Bronchial smooth muscle cell (primary cell): ENCODE results near the gene DCTN1. TPM values are rescaled to one million over a fixed set of nuclear protein-coding genes. Genes with fewer than 3 reads are reported as not detected.

Experiments
- total RNA-seq: library from RNA; depleted of rRNA; stranded (reverse); fragments of >200 nt; gene quantifications from 2 replicates; pipeline ENCODE4 v1.2.1, GENCODE V29; 2014

DCTN1 gene
- 239 and 256 TPM in 2 replicates for total RNA-seq

DNA sequence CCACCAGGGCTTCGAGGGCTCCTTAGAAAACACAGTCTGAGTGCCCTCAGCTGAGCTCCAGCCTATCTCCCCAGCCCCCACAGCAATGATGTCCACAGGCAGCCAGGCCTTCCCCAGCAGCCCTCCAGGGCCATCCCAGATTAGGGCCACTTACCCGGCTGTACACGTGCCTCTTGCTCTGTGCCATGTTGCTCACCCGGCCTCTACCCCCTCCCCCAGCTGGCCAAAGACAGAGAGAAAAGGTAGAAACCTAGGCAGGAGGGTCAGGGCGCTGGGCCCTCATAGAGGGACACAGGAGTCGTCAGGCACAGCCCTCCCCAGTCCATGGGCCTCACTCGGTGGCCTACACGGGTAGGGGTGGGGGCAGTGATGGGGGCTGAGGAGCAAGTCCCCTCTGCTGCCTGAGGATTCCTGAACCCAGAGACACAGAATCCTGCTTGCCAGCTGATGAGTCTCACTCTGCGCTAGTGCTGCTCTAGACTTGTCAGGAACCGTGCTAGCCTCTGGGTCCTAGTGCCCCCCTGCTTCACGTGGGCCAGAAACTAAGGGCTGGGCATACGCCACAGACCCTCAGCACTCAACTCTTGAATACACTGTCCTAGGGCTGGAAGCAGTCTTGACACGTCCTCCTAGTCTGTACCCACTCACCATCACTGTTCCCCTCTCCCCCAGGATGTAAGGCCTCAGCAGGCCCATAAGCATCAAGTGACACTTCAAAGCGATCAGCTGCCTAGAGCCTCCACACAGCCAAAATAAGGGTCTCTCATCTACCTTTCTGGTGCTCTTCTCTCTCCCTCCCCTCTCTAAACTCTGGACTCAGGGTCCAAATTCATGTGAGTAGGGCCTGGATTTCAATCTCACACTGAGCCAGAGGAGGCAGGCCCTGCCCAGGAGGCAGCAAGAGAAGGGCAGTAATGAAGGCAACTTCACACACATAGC, at the start of gene DCTN1:
Gene DCTN1, minus strand, starts transcription at position 461 of the 939 bp plus-strand sequence. Its CDS starts 274 bp downstream, at position 187.

DNA sequence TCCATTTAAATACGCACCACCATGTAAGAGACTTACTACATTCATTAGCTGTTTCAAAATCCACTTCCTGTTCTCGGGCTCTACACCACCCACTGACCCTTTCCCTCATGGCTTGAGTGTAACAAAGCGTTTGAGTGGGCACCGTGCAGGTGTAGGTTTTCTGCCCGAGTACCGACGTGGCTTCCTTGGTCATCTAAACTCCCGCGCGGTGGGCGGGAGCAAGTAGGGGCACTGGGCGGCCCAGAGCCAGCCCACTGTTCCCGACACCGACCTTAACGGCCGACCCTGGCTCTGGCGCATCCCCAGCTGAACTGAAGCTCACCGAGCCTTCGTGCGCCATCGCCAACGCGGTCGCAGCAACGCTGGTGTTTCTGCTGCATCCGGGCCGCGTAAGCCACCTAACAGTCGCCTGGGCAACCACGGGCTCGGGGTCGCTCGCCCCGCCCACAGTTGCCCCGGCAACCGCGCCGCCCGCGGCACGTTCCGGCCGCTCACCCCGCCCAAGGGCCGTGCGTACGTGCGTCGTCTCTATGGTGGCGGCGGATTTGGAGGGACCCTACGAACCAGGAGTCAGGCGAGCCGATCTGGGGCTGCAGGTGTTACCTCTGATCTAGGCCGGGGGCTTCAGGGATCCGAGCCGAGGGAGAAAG, 41.2 kb upstream of the DCTN1 start, which contains the start of the genes C2orf81 and WDR54:
Gene C2orf81, minus strand, starts transcription at position 399 of the 650 bp plus-strand sequence. Its CDS starts 59 bp downstream, at position 340.
Gene WDR54, plus strand, starts transcription at position 510 of the 650 bp plus-strand sequence. CDS start 424 bp downstream, outside the sequence.

DNA sequence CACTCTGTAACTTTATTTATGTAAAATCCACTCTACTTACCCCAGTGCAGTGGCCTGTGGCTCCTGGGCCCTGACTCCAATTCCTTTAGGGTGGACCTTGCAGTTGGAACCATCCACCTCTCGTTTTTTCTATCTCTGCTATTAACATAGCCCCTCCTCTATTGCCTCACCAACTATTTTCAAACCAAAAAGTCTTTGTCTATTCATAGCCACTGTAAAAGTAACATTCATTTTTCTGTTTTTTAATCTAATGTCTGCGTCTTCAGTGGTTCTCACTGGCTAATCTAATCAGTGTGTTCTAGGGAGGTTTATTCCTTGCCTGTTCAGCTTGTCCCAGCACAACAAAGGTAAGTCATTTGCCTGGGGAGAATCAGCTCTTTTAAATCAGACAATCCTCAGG, 36.8 kb downstream of the DCTN1 start, which contains the start of gene SLC4A5:
Gene SLC4A5, minus strand, starts transcription at position 101 of the 400 bp plus-strand sequence. CDS start 28,393 bp downstream, outside the sequence.

Other genes with a start within 250 kb of the DCTN1 start
- 14.5 and 24.0 TPM in 2 replicates for gene BOLA3, start 232.4 kb downstream of the DCTN1 start, total RNA-seq
- gene MOB1A, start 201.4 kb downstream of the DCTN1 start, total RNA-seq = 37.4 and 58.3 TPM in 2 replicates
- 29.0 and 69.7 TPM in 2 replicates for gene MTHFD2, start 181.7 kb downstream of the DCTN1 start, total RNA-seq
- 0.16 and 0.26 TPM in 2 replicates for gene SLC4A5, start 36.9 kb downstream of the DCTN1 start, total RNA-seq
- 0.79 and 1.4 TPM in 2 replicates for gene C2orf81, start 41.3 kb upstream of the DCTN1 start, total RNA-seq
- 28.6 and 30.6 TPM in 2 replicates for gene WDR54, start 41.4 kb upstream of the DCTN1 start, total RNA-seq
- 17.8 and 18.1 TPM in 2 replicates for gene RTKN, start 61.6 kb upstream of the DCTN1 start, total RNA-seq
- 14.2 and 30.1 TPM in 2 replicates for gene INO80B, start 74.8 kb upstream of the DCTN1 start, total RNA-seq
- 79.4 and 88.0 TPM in 2 replicates for gene WBP1, start 78.1 kb upstream of the DCTN1 start, total RNA-seq
- 28.0 and 33.4 TPM in 2 replicates for gene MOGS, start 85.1 kb upstream of the DCTN1 start, total RNA-seq
- gene MRPL53, start 92.4 kb upstream of the DCTN1 start, total RNA-seq = 68.4 and 79.9 TPM in 2 replicates
- gene CCDC142, start 102.7 kb upstream of the DCTN1 start, total RNA-seq = 15.9 and 21.0 TPM in 2 replicates
- 7.6 and 9.1 TPM in 2 replicates for gene TTC31, start 102.8 kb upstream of the DCTN1 start, total RNA-seq
- 3.8 and 6.4 TPM in 2 replicates for gene LBX2, start 119.3 kb upstream of the DCTN1 start, total RNA-seq
- 28.2 and 34.9 TPM in 2 replicates for gene PCGF1, start 127.4 kb upstream of the DCTN1 start, total RNA-seq
- 1.4 TPM in 2 replicates for gene TLX2, start 134.1 kb upstream of the DCTN1 start, total RNA-seq
- 0.16 TPM in 1 of 2 replicates, not detected in the other for gene DQX1, start 145.9 kb upstream of the DCTN1 start, total RNA-seq
- gene AUP1, start 149.4 kb upstream of the DCTN1 start, total RNA-seq = 58.5 and 79.5 TPM in 2 replicates
- gene HTRA2, start 149.6 kb upstream of the DCTN1 start, total RNA-seq = 43.2 and 63.9 TPM in 2 replicates
- 23.6 and 30.0 TPM in 2 replicates for gene LOXL3, start 173.6 kb upstream of the DCTN1 start, total RNA-seq
- 22.7 and 31.5 TPM in 2 replicates for gene DOK1, start 174.4 kb upstream of the DCTN1 start, total RNA-seq